ENCODE measurements around the gene PTPN14. TPM values are rescaled to one million over a fixed set of nuclear protein-coding genes. Genes with fewer than 3 reads are reported as not detected.

The PTPN14 gene
- total RNA-seq, 4 donors from 2014 or later: 42.8 to 63.8 (median 50.4) TPM

- DNase-seq (no peak), ATAC-seq (no peak)
- Histone ChIP-seq H3K4me1 (peaks cover 80 to 82% of the 10 kb centered on the region in 2 donors), H3K36me3 (no peaks in the 10 kb centered on the region), H3K4me3 (no peak overlapping the region), H3K9me3 (no peaks in the 10 kb centered on the region), H3K27me3 (no peaks in the 10 kb centered on the region), H3K27ac (peak overlapping the region; percentile 93 to 99 (median 95))
- TF ChIP-seq POLR2A (IDR thresholded peaks at IDR 0.05): no peak
- no peak for TF ChIP-seq CTCF (IDR thresholded peaks at IDR 0.05 in 4 of 5, conservative IDR thresholded peaks at IDR 0.05 in 1 of 5)
- intact Hi-C loops (cut with DNase I; ENCODE audit: low total_unique reads): no loop called here
- in situ Hi-C loops (cut with MboI; ENCODE audit: low sequenced_read_pairs in 4 of 4): no loop called here
These were observed 5.3 kb downstream of the PTPN14 start for GRCh38 chr1:214546084-214546483.

DNA sequence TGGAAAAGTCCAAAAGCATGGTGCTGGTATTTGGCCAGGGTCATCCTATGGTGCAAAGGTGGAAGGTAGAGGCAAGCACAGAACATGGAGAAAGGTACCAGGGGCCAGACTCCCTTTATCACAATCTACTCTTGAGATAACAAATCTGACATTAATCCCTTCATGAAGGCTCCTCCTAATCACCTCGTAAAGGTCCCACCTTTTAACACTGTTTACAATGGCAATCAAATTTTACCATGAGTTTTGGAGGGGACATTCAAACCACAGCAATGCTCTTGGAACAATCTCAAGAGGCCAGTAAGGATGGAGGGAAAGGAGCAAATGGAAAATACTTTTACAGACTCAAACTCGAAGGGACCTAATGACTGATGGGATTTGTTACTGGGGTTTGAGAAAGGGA is 6.1 kb downstream of the PTPN14 start:
- no peak overlapping the region for H3K4me3 ChIP-seq
- H3K36me3 ChIP-seq: no peaks in the 10 kb centered on the region
- intact Hi-C loops (cut with DNase I; ENCODE audit: low total_unique reads) (no loop called here), in situ Hi-C loops (cut with MboI; ENCODE audit: low sequenced_read_pairs in 4 of 4) (no loop called here)
- peak overlapping the region in 2 of 4 donors; percentile 17 to 18 for H3K27ac ChIP-seq
- H3K27me3 ChIP-seq: no peaks in the 10 kb centered on the region
- H3K4me1 ChIP-seq: peaks cover 87 to 89% of the 10 kb centered on the region in 2 donors
- TF ChIP-seq POLR2A (IDR thresholded peaks at IDR 0.05) (no peak), CTCF (IDR thresholded peaks at IDR 0.05 in 4 of 5, conservative IDR thresholded peaks at IDR 0.05 in 1 of 5) (no peak)
- no peaks in the 10 kb centered on the region for H3K9me3 ChIP-seq
- ATAC-seq (no peak), DNase-seq (no peak)

- Histone ChIP-seq H3K27ac (peak overlapping the region in 1 of 4 donors; percentile 82), H3K9me3 (no peaks in the 10 kb centered on the region), H3K4me3 (no peak overlapping the region), H3K27me3 (no peaks in the 10 kb centered on the region), H3K4me1 (peaks cover 87 to 89% of the 10 kb centered on the region in 2 donors), H3K36me3 (no peaks in the 10 kb centered on the region)
- TF ChIP-seq CTCF (IDR thresholded peaks at IDR 0.05 in 4 of 5, conservative IDR thresholded peaks at IDR 0.05 in 1 of 5) (no peak), POLR2A (IDR thresholded peaks at IDR 0.05) (no peak)
- intact Hi-C loops (cut with DNase I; ENCODE audit: low total_unique reads) (loop anchor here (5.0 kb wide), 1 partner anchor 107 kb away; no protein-coding TSS in a partner anchor), in situ Hi-C loops (cut with MboI; ENCODE audit: low sequenced_read_pairs in 4 of 4) (no loop called here)
- ATAC-seq (no peak), DNase-seq (no peak)
These were observed 6.6 kb downstream of the PTPN14 start for GRCh38 chr1:214544791-214545190.

DNA sequence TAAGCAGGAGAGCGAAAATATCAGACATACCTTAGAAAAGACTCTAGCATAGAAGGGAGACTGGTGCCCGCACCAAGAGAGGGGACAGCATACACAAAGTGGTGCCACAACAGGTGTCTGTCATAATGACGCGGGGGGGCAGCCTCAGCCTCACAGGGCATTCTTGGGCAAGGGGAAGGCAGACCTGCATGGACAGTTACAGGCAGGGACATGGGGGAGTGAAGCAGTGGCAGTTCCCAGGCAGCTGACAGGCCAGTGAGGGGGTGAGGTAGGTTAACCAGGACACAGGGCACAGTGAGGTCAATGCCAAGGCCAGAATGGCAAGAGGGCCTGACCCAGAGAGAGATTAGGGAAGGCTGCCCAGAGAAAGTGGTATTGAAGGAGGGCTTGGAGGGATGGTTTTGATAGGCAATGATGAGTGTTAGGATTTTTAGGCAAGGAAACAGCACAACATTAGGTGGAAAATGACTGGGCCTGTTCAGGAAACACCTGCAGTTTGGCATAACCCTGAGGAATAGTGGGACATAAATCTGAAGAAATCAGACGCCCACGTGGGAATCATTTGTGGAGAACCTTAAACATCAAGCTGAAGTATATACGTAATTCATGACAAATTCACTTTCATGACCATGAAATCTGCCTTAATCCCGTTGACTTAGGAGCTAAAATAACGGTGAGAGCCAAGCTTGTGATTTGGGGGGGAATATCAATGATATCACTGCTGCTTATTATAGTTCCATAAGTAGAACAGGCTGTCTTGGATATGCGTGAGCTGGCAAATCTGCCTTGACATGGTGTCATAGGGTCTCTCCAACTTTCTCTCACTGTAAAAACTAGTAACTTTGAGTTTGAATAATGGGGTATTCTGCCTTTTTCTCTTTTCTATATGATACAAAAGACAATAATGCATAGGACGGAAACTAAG is 8.9 kb downstream of the PTPN14 start:
- H3K4me1 ChIP-seq: peaks cover 86 to 87% of the 10 kb centered on the region in 2 donors

More for the DNA sequence above, 8.9 kb downstream of the PTPN14 start:
- no peaks in the 10 kb centered on the region for H3K27me3 ChIP-seq
- peak overlapping the region; percentile 67 to 82 (median 78) for H3K27ac ChIP-seq
- TF ChIP-seq CTCF (IDR thresholded peaks at IDR 0.05 in 4 of 5, conservative IDR thresholded peaks at IDR 0.05 in 1 of 5) (no peak), POLR2A (IDR thresholded peaks at IDR 0.05) (no peak)
- H3K4me3 ChIP-seq: no peak overlapping the region
- H3K9me3 ChIP-seq: no peaks in the 10 kb centered on the region
- no peaks in the 10 kb centered on the region for H3K36me3 ChIP-seq
- peak; percentile 49 to 82 for DNase-seq
- ATAC-seq: peak; percentile 76 to 82
- intact Hi-C loops (cut with DNase I; ENCODE audit: low total_unique reads): loop anchor here (5.0 kb wide), 1 partner anchor 105 kb away; no protein-coding TSS in a partner anchor
- in situ Hi-C loops (cut with MboI; ENCODE audit: low sequenced_read_pairs in 4 of 4): no loop called here
